Prostate gland (tissue), 2 donors: ENCODE data around the gene HSPA9. TPM values are rescaled to one million over a fixed set of nuclear protein-coding genes. Genes with fewer than 3 reads are reported as not detected.

Experiments
- DNase-seq: peaks from one replicate; pipeline ENCODE4 v3.0.0-alpha.2; 2019; ENCODE audit warnings: low spot score
- H3K27ac ChIP-seq, 2 donors: fragments of 200-600 bp; sonication (generic); 2 replicates each; pipeline ENCODE4 v1.5.1; 2017 to 2019
- H3K27me3 ChIP-seq: fragments of 200-600 bp; sonication (generic); replicated peaks from 2 replicates; pipeline ENCODE4 v1.5.1; 2019; ENCODE audit not compliant: insufficient read depth
- H3K36me3 ChIP-seq, 2 donors: fragments of 200-600 bp; sonication (generic); 1 replicate in 1 of 2; 2 replicates in 1 of 2; pipeline versions ENCODE4 v1.5.1 to v1.8.1; 2017 to 2019
- H3K4me1 ChIP-seq: fragments of 200-600 bp; sonication (generic); replicated peaks from 2 replicates; pipeline ENCODE4 v1.5.1; 2019
- H3K4me3 ChIP-seq, 2 donors: fragments of 200-600 bp; sonication (generic); 2 replicates each; pipeline ENCODE4 v1.5.1; 2017 to 2019
- H3K9me3 ChIP-seq: fragments of 200-600 bp; sonication (generic); 2 replicates; pipeline ENCODE4 v1.5.1; 2017
- CTCF ChIP-seq, 4 experiments: fragments of 200-600 bp in 2 of 4; fragments of 450-650 bp in 2 of 4; sonication (generic) in 2 of 4; IDR thresholded peaks; 1 replicate in 3 of 4; 2 replicates in 1 of 4; pipeline ENCODE4 v1.5.1; 2016 to 2019; ENCODE audit warnings: antibody characterized with exemption in 4 of 4, mild to moderate bottlenecking in 2 of 4, moderate library complexity in 2 of 4
- POLR2A ChIP-seq: fragments of 450-650 bp; IDR thresholded peaks from one replicate; pipeline ENCODE4 v1.6.1; 2016; ENCODE audit warnings: antibody characterized with exemption, mild to moderate bottlenecking
- POLR2AphosphoS5 ChIP-seq: sonication (generic); formaldehyde crosslinking; IDR thresholded peaks from one replicate; pipeline ENCODE4 v1.6.1; 2017; ENCODE audit warnings: antibody characterized with exemption
- WGBS: methylation state at CpG from one replicate; pipeline ENCODE4 v1.1.5; 2018; 5-methylcytosine and 5-hydroxymethylcytosine counted together
- intact Hi-C: fragments of 100-400 bp; cut with DNase I; formaldehyde crosslinking; loops from one replicate; pipeline ENCODE4 v1.14.2; 2022
- total RNA-seq, 2 donors: library from RNA; depleted of rRNA; stranded (reverse); fragments of >200 nt; gene quantifications; one replicate each; pipeline ENCODE4 v1.1.0, GENCODE V29; 2016

HSPA9 gene
- total RNA-seq, 2 donors from 2014 or later: 273 to 331 TPM

GRCh38 chr5:138529812-138530211 is 45.4 kb downstream of the HSPA9 start:
- no peak for DNase-seq
- 95% methylated on average over 8 of the region's 8 CpGs for WGBS
- intact Hi-C loops: no loop called here
- no peaks in the 10 kb centered on the region for H3K9me3 ChIP-seq
- no peaks in the 10 kb centered on the region for H3K4me1 ChIP-seq
- no peaks in the 10 kb centered on the region for H3K27me3 ChIP-seq
- TF ChIP-seq POLR2A: no peak
- no peak for TF ChIP-seq POLR2AphosphoS5
- peak overlapping the region in 1 of 2 donors; percentile 19 for H3K27ac ChIP-seq
- no peaks in the 10 kb centered on the region for H3K36me3 ChIP-seq
- H3K4me3 ChIP-seq: no peak overlapping the region

- Histone ChIP-seq H3K27ac (peak overlapping the region in 1 of 2 donors; percentile 19), H3K4me1 (no peaks in the 10 kb centered on the region), H3K4me3 (no peak overlapping the region), H3K27me3 (no peaks in the 10 kb centered on the region), H3K36me3 (no peaks in the 10 kb centered on the region), H3K9me3 (no peaks in the 10 kb centered on the region)
- no peak for DNase-seq
- 68% methylated on average over 7 of the region's 7 CpGs for WGBS
- intact Hi-C loops: no loop called here
- TF ChIP-seq CTCF (IDR thresholded peaks at IDR 0.05): no peak
- no peak for TF ChIP-seq POLR2AphosphoS5
- TF ChIP-seq POLR2A: no peak
These were observed 46.3 kb downstream of the HSPA9 start for GRCh38 chr5:138528744-138529469.

GRCh38 chr5:138528208-138528607 is 47.0 kb downstream of the HSPA9 start:
- Histone ChIP-seq H3K36me3 (no peaks in the 10 kb centered on the region), H3K9me3 (no peaks in the 10 kb centered on the region), H3K4me1 (no peaks in the 10 kb centered on the region), H3K27me3 (no peaks in the 10 kb centered on the region), H3K4me3 (no peak overlapping the region), H3K27ac (no peak overlapping the region)
- no peak for TF ChIP-seq POLR2AphosphoS5
- no peak for TF ChIP-seq POLR2A
- TF ChIP-seq CTCF (IDR thresholded peaks at IDR 0.05): no peak
- no peak for DNase-seq
- WGBS: 63% methylated on average over 1 of the region's 1 CpG
- intact Hi-C loops: no loop called here

- DNase-seq: no peak
- intact Hi-C loops: no loop called here
- TF ChIP-seq POLR2A (no peak), POLR2AphosphoS5 (peak; percentile 42), CTCF (IDR thresholded peaks at IDR 0.05) (peak in 3 of 4 experiments; percentile 13 to 40 (median 17))
- H3K27me3 ChIP-seq: no peaks in the 10 kb centered on the region
- WGBS: 24% methylated on average over 1 of the region's 1 CpG
- H3K4me3 ChIP-seq: no peak overlapping the region
- H3K36me3 ChIP-seq: no peaks in the 10 kb centered on the region
- H3K27ac ChIP-seq: no peak overlapping the region
- H3K4me1 ChIP-seq: no peaks in the 10 kb centered on the region
- H3K9me3 ChIP-seq: no peaks in the 10 kb centered on the region
These were observed 48.0 kb downstream of the HSPA9 start for GRCh38 chr5:138527170-138527569.

GRCh38 chr5:138523406-138523805 is 51.8 kb downstream of the HSPA9 start:
- no peak for DNase-seq
- no peaks in the 10 kb centered on the region for H3K36me3 ChIP-seq
- H3K4me3 ChIP-seq: no peak overlapping the region
- H3K4me1 ChIP-seq: no peaks in the 10 kb centered on the region
- H3K27ac ChIP-seq: no peak overlapping the region
- no peaks in the 10 kb centered on the region for H3K27me3 ChIP-seq
- H3K9me3 ChIP-seq: no peaks in the 10 kb centered on the region
- WGBS: 87% methylated on average over 5 of the region's 5 CpGs
- intact Hi-C loops: no loop called here
- TF ChIP-seq POLR2AphosphoS5 (no peak), POLR2A (no peak), CTCF (IDR thresholded peaks at IDR 0.05) (no peak)
